PC-9 (cell line): ENCODE measurements around the gene NSF. TPM values are rescaled to one million over a fixed set of nuclear protein-coding genes. Genes with fewer than 3 reads are reported as not detected.

Experiments
- BruUV-seq: library from RNA; stranded (reverse); fragments of 400-500 nt; replicated peaks from 2 replicates; lab custom pipeline; 2021; lab: Mats Ljungman, UMichigan
- CTCF ChIA-PET: fragments of 300-600 bp; sonication (Branson Sonifier 250); formaldehyde crosslinking; loops from one replicate; lab custom pipeline; 2022; ENCODE audit warnings: antibody characterized with exemption; lab: Charles Lee
- POLR2A ChIA-PET: fragments of 300-600 bp; sonication (Branson Sonifier 250); formaldehyde crosslinking; loops from one replicate; lab custom pipeline; 2022; ENCODE audit warnings: antibody characterized with exemption; ENCODE audit not compliant: unreplicated experiment; lab: Charles Lee
- DNase-seq, 2 experiments: peaks; one replicate each; pipeline versions ENCODE4 v3.0.0 to v3.0.0-alpha.2; 2015 to 2022; ENCODE audit warnings: mixed read lengths in 1 of 2
- H2AFZ ChIP-seq: fragments of 200-600 bp; sonication (generic); 2 replicates; pipeline ENCODE4 v1.8.1; 2017; ENCODE audit warnings: antibody characterized with exemption
- H3F3A ChIP-seq: fragments of 200-600 bp; sonication (generic); 2 replicates; pipeline ENCODE4 v1.8.1; 2017; ENCODE audit warnings: antibody characterized with exemption, mild to moderate bottlenecking, low read depth; ENCODE audit not compliant: insufficient read depth
- H3K27ac ChIP-seq: fragments of 200-600 bp; sonication (generic); 2 replicates; pipeline ENCODE4 v1.6.1; 2016; ENCODE audit warnings: mixed run types
- H3K27me3 ChIP-seq: fragments of 200-600 bp; sonication (generic); 2 replicates; pipeline ENCODE4 v1.6.1; 2016; ENCODE audit warnings: low read depth, mixed run types; ENCODE audit not compliant: insufficient read depth
- H3K36me3 ChIP-seq: fragments of 200-600 bp; sonication (generic); 2 replicates; pipeline ENCODE4 v1.6.1; 2016; ENCODE audit warnings: low read depth, mixed run types
- H3K4me1 ChIP-seq: fragments of 200-600 bp; sonication (generic); replicated peaks from 2 replicates; pipeline ENCODE4 v1.6.1; 2016; ENCODE audit warnings: mixed run types; ENCODE audit not compliant: insufficient read depth
- H3K4me2 ChIP-seq: fragments of 200-600 bp; sonication (generic); 2 replicates; pipeline ENCODE4 v1.6.1; 2017; ENCODE audit warnings: mixed run types
- H3K4me3 ChIP-seq: fragments of 200-600 bp; sonication (generic); 2 replicates; pipeline ENCODE4 v1.6.1; 2016; ENCODE audit warnings: mixed run types
- H3K79me2 ChIP-seq: fragments of 200-600 bp; sonication (generic); 2 replicates; pipeline ENCODE4 v1.6.1; 2017; ENCODE audit warnings: low read depth, mixed run types
- H3K9me2 ChIP-seq: fragments of 200-600 bp; sonication (generic); 2 replicates; pipeline ENCODE4 v1.8.1; 2017; ENCODE audit warnings: mild to moderate bottlenecking; ENCODE audit not compliant: insufficient read depth
- H3K9me3 ChIP-seq: fragments of 200-600 bp; sonication (generic); 2 replicates; pipeline ENCODE4 v1.8.1; 2016; ENCODE audit warnings: low read depth; ENCODE audit not compliant: insufficient read depth
- H4K20me1 ChIP-seq: fragments of 200-600 bp; sonication (generic); 2 replicates; pipeline ENCODE4 v1.8.1; 2017; ENCODE audit not compliant: insufficient read depth
- CTCF ChIP-seq: fragments of 200-600 bp; sonication (generic); conservative IDR thresholded peaks from 2 replicates; pipeline ENCODE4 v1.6.1; 2017; ENCODE audit warnings: mixed run types, antibody characterized with exemption, mild to moderate bottlenecking, moderate library complexity
- EZH2 ChIP-seq: fragments of 200-600 bp; sonication (generic); IDR thresholded peaks from 2 replicates; pipeline ENCODE4 v1.8.0; 2017; ENCODE audit warnings: antibody characterized with exemption, low read depth
- intact Hi-C: fragments of 100-400 bp; cut with micrococcal nuclease; formaldehyde crosslinking; loops from one replicate; pipeline ENCODE4 v1.10.0; 2022; ENCODE audit not compliant: unreplicated experiment
- total RNA-seq: library from RNA; stranded (reverse); gene quantifications from 2 replicates; pipeline ENCODE4 v1.2.3, GENCODE V29; 2021

NSF gene
- total RNA-seq, 1 experiment from 2014 or later, result 40.0 TPM

- H3K4me1 ChIP-seq, result peaks cover 33% of the 10 kb centered on the region
- H3K4me2 ChIP-seq, result no peak overlapping the region
- H2AFZ ChIP-seq, result no peak overlapping the region
- no peak overlapping the region for H3K4me3 ChIP-seq
- no peaks in the 10 kb centered on the region for H4K20me1 ChIP-seq
- TF ChIP-seq CTCF, result no peak
- no peak for TF ChIP-seq EZH2
- POLR2A ChIA-PET, result no interaction called here
- no peaks in the 10 kb centered on the region for H3K9me3 ChIP-seq
- BruUV-seq, result no TSS peak
- no peaks in the 10 kb centered on the region; the same call in 1 of the 2 replicates for H3F3A ChIP-seq
- H3K27me3 ChIP-seq, result no peaks in the 10 kb centered on the region
- H3K9me2 ChIP-seq, result no peaks in the 10 kb centered on the region
- no peaks in the 10 kb centered on the region for H3K79me2 ChIP-seq
- no peak overlapping the region for H3K27ac ChIP-seq
- H3K36me3 ChIP-seq, result no peaks in the 10 kb centered on the region
- DNase-seq, result no peak
- CTCF ChIA-PET, result interaction anchor here (0.5 kb wide), 1 partner anchor 446 kb away, joined by 6 read pairs; no protein-coding TSS in a partner anchor
- intact Hi-C loops, result loop anchor here (10.0 kb wide), 1 partner anchor 162 kb away; no protein-coding TSS in a partner anchor
Measured at GRCh38 chr17:46783031-46783593, 192.6 kb downstream of the NSF start.

- Histone ChIP-seq H3K79me2 (no peaks in the 10 kb centered on the region), H3K27me3 (no peaks in the 10 kb centered on the region), H3K27ac (no peak overlapping the region), H3K9me2 (no peaks in the 10 kb centered on the region), H4K20me1 (no peaks in the 10 kb centered on the region), H3K4me1 (peaks cover 33% of the 10 kb centered on the region), H3K4me3 (no peak overlapping the region), H3K9me3 (no peaks in the 10 kb centered on the region), H3K36me3 (no peaks in the 10 kb centered on the region), H2AFZ (no peak overlapping the region), H3K4me2 (no peak overlapping the region), H3F3A (no peaks in the 10 kb centered on the region; the same call in 1 of the 2 replicates)
- peak; percentile 58 to 77 for DNase-seq
- no TSS peak for BruUV-seq
- TF ChIP-seq CTCF, result no peak
- no peak for TF ChIP-seq EZH2
- ChIA-PET CTCF (interaction anchor here (0.8 kb wide), 1 partner anchor 50 kb away, joined by 6 read pairs; no protein-coding TSS in a partner anchor), POLR2A (no interaction called here)
- intact Hi-C loops, result loop anchor here (10.0 kb wide), 1 partner anchor 159 kb away; no protein-coding TSS in a partner anchor
Measured at GRCh38 chr17:46785696-46786095, 195.2 kb downstream of the NSF start.

- Histone ChIP-seq H3K27me3 (no peaks in the 10 kb centered on the region), H3K36me3 (no peaks in the 10 kb centered on the region), H3F3A (no peaks in the 10 kb centered on the region), H3K4me3 (no peak overlapping the region), H4K20me1 (no peaks in the 10 kb centered on the region), H3K79me2 (no peaks in the 10 kb centered on the region), H3K9me2 (no peaks in the 10 kb centered on the region), H2AFZ (no peak overlapping the region), H3K27ac (no peak overlapping the region), H3K9me3 (no peaks in the 10 kb centered on the region), H3K4me2 (no peak overlapping the region), H3K4me1 (peaks cover 30% of the 10 kb centered on the region)
- intact Hi-C loops, result loop anchor here (10.0 kb wide), 1 partner anchor 157 kb away; no protein-coding TSS in a partner anchor
- ChIA-PET POLR2A (no interaction called here), CTCF (no interaction called here)
- no peak for TF ChIP-seq EZH2
- TF ChIP-seq CTCF, result no peak
- no peak for DNase-seq
- no TSS peak for BruUV-seq
Measured at GRCh38 chr17:46787478-46787877, 197.0 kb downstream of the NSF start.
